ENCODE data around the gene SLC9A3. TPM values are rescaled to one million over a fixed set of nuclear protein-coding genes. Genes with fewer than 3 reads are reported as not detected.

Gene SLC9A3
- total and polyA plus RNA-seq, 2 donors: 1.3 to 1.9 TPM

DNA sequence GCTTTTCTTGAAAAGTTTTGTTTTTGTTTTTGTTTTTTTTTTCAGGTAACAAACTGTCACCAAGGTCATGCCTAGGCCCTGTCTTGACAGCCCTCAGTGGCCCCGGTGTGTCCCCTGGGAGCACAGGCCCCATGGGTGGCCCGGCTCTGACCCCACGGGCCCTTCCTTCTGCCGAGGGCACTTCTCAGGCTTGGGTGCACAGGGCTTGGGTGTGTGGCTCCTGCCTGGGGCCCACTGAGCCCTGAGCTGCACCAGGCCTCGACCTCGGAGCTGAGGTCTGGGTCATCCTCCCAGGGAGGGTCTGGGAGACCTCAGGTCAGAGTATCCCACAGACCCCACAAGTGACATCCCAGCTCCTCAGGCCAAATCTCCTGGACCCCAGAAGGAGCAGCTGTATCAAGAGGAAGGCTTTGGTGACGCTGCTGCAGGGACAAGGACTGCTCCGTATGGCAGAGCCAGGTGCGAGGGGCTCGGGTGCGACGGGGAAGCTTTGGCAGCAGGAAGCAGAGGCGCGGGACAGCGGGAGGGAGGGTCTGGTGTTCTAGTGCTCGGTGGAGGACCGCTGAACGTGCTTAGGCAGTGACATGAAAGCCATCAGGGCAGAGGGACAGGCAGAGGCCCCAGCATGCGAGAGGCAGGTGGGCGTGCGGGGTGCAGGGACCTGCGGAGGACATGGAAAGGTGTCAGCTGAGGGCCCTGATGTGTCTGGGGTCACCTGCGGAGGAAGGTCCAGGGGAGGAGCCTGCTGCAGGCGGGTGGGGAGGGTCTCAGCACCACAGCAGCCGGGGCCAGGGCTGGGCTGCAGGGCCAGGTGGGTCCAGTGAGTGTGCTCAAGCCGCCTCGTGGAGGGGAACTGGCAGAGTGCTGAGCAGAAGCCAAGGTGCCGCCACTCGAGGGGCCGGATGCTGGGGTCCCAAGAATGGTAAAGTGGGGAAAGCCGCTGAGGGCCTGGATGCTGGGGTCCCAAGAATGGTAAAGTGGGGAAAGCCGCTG, 18.4 kb upstream of the SLC9A3 start:
- Histone ChIP-seq H3K27me3 (ENCODE audit: control insufficient read depth in 2 of 2, insufficient read depth in 1 of 2, low read length in 1 of 2) (peaks cover 0 to 38% of the 10 kb centered on the region in 2 donors), H3K4me1 (ENCODE audit: control insufficient read depth in 2 of 2, insufficient read depth in 2 of 2, low read length in 2 of 2) (peaks cover 0 to 13% of the 10 kb centered on the region in 2 donors), H3K4me3 (ENCODE audit: low read length in 2 of 2) (no peak overlapping the region), H3K9me3 (ENCODE audit: control insufficient read depth in 2 of 2, insufficient read depth in 1 of 2, low read length in 1 of 2) (no peaks in the 10 kb centered on the region), H3K27ac (ENCODE audit: low read depth in 1 of 2, low read length in 1 of 2) (no peak overlapping the region), H3K36me3 (ENCODE audit: control insufficient read depth in 2 of 2, insufficient read depth in 2 of 2, low read length in 1 of 2) (no peaks in the 10 kb centered on the region)
- no peak for DNase-seq (ENCODE audit: low read depth in 6 of 9, low spot score in 9 of 9)
- 90% methylated on average over 32 of the region's 32 CpGs for WGBS

DNA sequence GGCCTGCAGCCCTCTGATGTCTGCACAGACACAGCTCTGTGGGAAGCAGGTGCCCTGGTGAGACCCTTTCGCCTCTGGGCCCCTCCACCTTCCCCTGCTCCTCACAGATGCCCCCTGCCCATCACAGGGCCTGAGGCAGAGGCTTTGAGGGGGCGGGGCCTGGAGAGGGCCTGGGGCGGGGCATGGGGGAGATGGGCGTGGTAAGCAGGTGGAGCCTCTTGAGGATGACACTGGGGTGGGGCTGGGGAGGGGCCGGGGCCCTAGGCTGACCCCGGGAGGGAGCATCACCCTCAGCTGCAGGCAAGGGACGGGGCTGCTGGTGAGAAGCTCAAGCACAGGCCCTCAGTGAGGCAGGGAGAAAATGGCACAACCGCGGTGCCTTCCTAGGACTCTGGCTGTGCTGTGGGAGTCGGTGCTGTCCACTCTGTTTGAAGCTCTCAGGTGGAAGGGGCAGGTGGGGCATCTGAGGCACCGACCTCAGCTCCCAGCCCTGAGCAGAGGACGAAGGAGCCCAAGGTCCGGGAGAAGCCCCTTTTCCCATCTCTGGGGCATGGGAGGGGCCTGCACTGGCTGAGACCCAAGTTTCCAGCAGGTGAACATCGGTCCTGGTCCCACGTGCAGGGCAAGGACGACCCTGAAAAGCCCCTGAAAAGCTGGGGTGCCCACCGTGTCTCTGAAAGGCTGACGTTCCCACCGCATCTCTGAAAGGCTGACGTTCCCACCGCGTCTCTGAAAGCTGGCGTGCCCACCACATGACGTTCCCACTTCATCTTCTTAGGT, 17.5 kb upstream of the SLC9A3 start:
- Histone ChIP-seq H3K4me1 (ENCODE audit: control insufficient read depth in 2 of 2, insufficient read depth in 2 of 2, low read length in 2 of 2) (peaks cover 0 to 13% of the 10 kb centered on the region in 2 donors), H3K27me3 (ENCODE audit: control insufficient read depth in 2 of 2, insufficient read depth in 1 of 2, low read length in 1 of 2) (peaks cover 0 to 36% of the 10 kb centered on the region in 2 donors), H3K4me3 (ENCODE audit: low read length in 2 of 2) (no peak overlapping the region), H3K27ac (ENCODE audit: low read depth in 1 of 2, low read length in 1 of 2) (no peak overlapping the region), H3K36me3 (ENCODE audit: control insufficient read depth in 2 of 2, insufficient read depth in 2 of 2, low read length in 1 of 2) (no peaks in the 10 kb centered on the region), H3K9me3 (ENCODE audit: control insufficient read depth in 2 of 2, insufficient read depth in 1 of 2, low read length in 1 of 2) (no peaks in the 10 kb centered on the region)
- DNase-seq (ENCODE audit: low read depth in 6 of 9, low spot score in 9 of 9): no peak
- WGBS: 85% methylated on average over 24 of the region's 24 CpGs

DNA sequence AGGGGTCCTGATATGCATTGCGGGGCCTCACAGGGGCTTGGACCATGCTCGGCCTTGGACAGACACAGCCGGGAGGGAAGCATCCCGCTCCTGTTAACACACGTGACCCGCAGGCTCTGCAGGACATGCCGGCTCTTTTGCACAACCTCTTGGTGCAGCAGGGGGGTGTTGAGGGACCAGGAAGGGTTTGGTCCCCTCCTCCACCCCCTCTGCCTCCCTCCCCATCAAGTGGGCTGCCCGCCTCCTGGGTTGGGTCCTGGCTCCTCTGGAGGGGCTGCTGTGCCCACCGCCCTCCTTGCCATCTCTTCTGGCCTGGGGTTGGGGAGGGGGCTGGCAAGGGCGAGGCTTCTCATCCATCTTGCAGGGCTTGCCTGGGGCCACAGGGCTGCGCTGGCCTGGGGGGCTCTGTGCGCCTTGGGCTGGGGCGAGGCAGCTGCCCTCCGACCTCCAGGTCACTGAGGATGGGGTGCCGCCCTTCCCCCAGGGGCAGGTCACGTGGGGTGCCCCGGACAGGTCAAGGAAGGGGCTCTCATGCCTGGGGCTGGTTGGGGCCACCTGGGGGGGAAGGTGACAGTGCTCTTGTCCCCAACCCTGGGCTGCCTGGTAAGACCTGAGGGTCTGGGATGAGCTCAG, 16.8 kb upstream of the SLC9A3 start:
- 93% methylated on average over 17 of the region's 17 CpGs for WGBS
- DNase-seq (ENCODE audit: low read depth in 6 of 9, low spot score in 9 of 9): no peak
- no peak overlapping the region for H3K27ac ChIP-seq (ENCODE audit: low read depth in 1 of 2, low read length in 1 of 2)
- peaks cover 0 to 13% of the 10 kb centered on the region in 2 donors for H3K4me1 ChIP-seq (ENCODE audit: control insufficient read depth in 2 of 2, insufficient read depth in 2 of 2, low read length in 2 of 2)
- no peaks in the 10 kb centered on the region for H3K9me3 ChIP-seq (ENCODE audit: control insufficient read depth in 2 of 2, insufficient read depth in 1 of 2, low read length in 1 of 2)
- no peak overlapping the region for H3K4me3 ChIP-seq (ENCODE audit: low read length in 2 of 2)
- peaks cover 0 to 36% of the 10 kb centered on the region in 2 donors for H3K27me3 ChIP-seq (ENCODE audit: control insufficient read depth in 2 of 2, insufficient read depth in 1 of 2, low read length in 1 of 2)
- no peaks in the 10 kb centered on the region for H3K36me3 ChIP-seq (ENCODE audit: control insufficient read depth in 2 of 2, insufficient read depth in 2 of 2, low read length in 1 of 2)

DNA sequence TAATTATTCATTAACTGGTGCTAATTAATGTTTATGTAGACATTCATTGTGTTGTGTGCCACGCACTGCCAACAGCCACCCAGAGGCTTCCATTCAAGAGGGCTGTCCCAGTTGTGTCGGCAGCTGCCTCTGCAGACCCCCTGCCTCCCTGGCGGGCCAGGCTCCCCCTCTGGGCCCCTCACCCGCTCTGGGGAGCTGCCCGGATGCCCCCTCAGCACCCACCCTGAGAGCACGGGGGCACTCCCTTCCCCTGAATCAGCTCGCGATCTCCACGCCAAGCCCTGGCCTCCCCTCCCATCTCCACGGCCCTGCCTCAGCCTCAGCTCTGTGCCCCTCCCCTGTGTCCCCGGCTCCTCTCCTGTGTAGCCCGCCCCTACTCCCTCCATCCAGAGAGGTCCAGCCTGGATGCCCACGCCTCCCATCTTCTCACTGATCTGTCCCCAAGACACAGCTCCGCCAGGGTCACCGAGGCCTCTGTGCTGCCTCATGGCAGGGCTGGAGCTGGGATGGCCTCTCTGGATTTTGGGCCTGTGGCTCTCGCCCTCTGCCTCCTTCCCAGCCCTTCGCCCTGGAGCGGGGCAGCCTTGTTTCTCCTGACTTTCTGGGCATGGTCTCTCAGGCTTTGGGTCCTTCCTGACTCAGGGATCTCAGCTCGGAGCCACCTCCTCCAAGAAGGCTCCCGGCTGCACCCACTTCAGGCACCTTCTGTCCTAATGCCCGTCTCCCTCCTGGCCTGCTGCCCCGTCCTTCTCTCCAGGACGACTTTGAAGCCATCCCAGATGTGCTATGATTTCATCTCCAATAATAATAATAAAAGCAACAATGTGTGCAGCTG, 16.0 kb upstream of the SLC9A3 start:
- DNase-seq (ENCODE audit: low read depth in 6 of 9, low spot score in 9 of 9): no peak

DNA sequence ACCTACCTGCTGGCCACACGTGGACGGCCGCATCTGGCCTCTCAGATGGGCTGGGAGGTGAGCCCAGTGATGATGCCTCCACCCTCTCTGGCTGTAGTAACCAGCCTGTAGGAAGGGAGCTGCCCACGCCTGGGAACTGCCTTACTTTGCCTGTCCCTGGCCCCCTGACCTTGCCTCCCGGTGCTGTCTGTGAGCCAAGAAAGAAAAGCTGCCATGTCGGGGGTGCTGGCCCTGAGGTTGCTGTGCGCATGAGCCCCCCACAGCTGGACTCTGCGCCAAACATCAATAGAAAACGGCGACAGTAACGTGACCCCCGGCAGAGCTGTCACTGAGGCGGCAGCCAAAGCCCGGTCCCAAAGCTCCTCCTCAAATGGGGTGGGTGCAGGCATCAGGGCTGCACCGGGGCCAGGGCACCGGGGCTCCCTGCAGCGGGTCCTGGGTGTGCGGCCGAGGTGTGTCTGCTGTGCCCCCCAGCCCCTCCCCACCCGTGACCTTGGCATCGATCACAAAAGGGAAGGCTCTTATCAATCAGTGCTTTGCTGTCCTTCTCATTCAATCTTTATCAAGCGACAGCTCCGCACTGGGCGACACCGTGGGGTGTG, 15.3 kb upstream of the SLC9A3 start:
- Histone ChIP-seq H3K9me3 (ENCODE audit: control insufficient read depth in 2 of 2, insufficient read depth in 1 of 2, low read length in 1 of 2) (no peaks in the 10 kb centered on the region), H3K27me3 (ENCODE audit: control insufficient read depth in 2 of 2, insufficient read depth in 1 of 2, low read length in 1 of 2) (peaks cover 0 to 44% of the 10 kb centered on the region in 2 donors), H3K36me3 (ENCODE audit: control insufficient read depth in 2 of 2, insufficient read depth in 2 of 2, low read length in 1 of 2) (no peaks in the 10 kb centered on the region), H3K4me3 (ENCODE audit: low read length in 2 of 2) (no peak overlapping the region), H3K27ac (ENCODE audit: low read depth in 1 of 2, low read length in 1 of 2) (no peak overlapping the region), H3K4me1 (ENCODE audit: control insufficient read depth in 2 of 2, insufficient read depth in 2 of 2, low read length in 2 of 2) (peaks cover 0 to 11% of the 10 kb centered on the region in 2 donors)
- no peak for DNase-seq (ENCODE audit: low read depth in 6 of 9, low spot score in 9 of 9)
- 76% methylated on average over 25 of the region's 25 CpGs for WGBS

More for the DNA sequence above, 16.0 kb upstream of the SLC9A3 start:
- peaks cover 0 to 13% of the 10 kb centered on the region in 2 donors for H3K4me1 ChIP-seq (ENCODE audit: control insufficient read depth in 2 of 2, insufficient read depth in 2 of 2, low read length in 2 of 2)
- H3K27me3 ChIP-seq (ENCODE audit: control insufficient read depth in 2 of 2, insufficient read depth in 1 of 2, low read length in 1 of 2): peaks cover 0 to 39% of the 10 kb centered on the region in 2 donors
- no peaks in the 10 kb centered on the region for H3K36me3 ChIP-seq (ENCODE audit: control insufficient read depth in 2 of 2, insufficient read depth in 2 of 2, low read length in 1 of 2)
- WGBS: 78% methylated on average over 23 of the region's 23 CpGs
- no peaks in the 10 kb centered on the region for H3K9me3 ChIP-seq (ENCODE audit: control insufficient read depth in 2 of 2, insufficient read depth in 1 of 2, low read length in 1 of 2)
- H3K4me3 ChIP-seq (ENCODE audit: low read length in 2 of 2): no peak overlapping the region
- H3K27ac ChIP-seq (ENCODE audit: low read depth in 1 of 2, low read length in 1 of 2): no peak overlapping the region

DNA sequence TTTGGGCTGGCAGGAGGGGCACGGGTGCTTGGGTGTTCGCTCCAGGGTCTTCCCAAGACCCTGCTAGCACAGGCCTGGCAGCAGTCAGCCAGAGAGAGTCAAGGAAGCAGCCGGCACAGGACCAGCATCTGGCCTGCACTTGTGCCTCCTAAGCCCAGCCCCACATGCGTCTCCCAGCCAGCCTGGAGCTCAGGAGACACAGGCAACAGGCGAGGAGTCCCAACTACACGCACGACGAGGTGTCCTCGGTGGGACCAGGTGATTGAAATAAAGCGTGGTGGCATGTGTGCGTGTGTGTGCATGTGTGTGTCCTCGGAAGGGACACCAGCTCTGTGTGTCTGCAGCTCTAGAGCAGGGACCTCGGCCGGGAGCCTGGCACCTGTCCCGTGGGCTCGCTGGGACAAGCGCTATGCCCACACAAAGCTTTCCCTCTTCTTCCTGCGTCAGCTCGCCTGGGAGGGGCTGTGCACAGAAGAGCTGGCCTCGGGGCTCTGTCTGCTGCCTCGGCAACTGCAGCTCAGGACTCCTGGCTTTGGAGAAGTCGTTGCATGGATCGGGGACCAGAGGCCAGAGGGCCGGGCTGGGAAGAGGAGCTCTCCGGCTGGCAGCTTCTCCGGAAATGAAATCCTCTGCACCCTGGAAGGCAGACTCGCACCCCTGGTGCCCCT, 14.7 kb upstream of the SLC9A3 start:
- H3K27me3 ChIP-seq (ENCODE audit: control insufficient read depth in 2 of 2, insufficient read depth in 1 of 2, low read length in 1 of 2): peaks cover 0 to 47% of the 10 kb centered on the region in 2 donors
- no peaks in the 10 kb centered on the region for H3K36me3 ChIP-seq (ENCODE audit: control insufficient read depth in 2 of 2, insufficient read depth in 2 of 2, low read length in 1 of 2)
- WGBS: 84% methylated on average over 27 of the region's 27 CpGs
- H3K9me3 ChIP-seq (ENCODE audit: control insufficient read depth in 2 of 2, insufficient read depth in 1 of 2, low read length in 1 of 2): no peaks in the 10 kb centered on the region
- no peak overlapping the region for H3K27ac ChIP-seq (ENCODE audit: low read depth in 1 of 2, low read length in 1 of 2)
- peaks cover 0 to 4% of the 10 kb centered on the region in 2 donors for H3K4me1 ChIP-seq (ENCODE audit: control insufficient read depth in 2 of 2, insufficient read depth in 2 of 2, low read length in 2 of 2)
- DNase-seq (ENCODE audit: low read depth in 6 of 9, low spot score in 9 of 9): no peak
- H3K4me3 ChIP-seq (ENCODE audit: low read length in 2 of 2): no peak overlapping the region

DNA sequence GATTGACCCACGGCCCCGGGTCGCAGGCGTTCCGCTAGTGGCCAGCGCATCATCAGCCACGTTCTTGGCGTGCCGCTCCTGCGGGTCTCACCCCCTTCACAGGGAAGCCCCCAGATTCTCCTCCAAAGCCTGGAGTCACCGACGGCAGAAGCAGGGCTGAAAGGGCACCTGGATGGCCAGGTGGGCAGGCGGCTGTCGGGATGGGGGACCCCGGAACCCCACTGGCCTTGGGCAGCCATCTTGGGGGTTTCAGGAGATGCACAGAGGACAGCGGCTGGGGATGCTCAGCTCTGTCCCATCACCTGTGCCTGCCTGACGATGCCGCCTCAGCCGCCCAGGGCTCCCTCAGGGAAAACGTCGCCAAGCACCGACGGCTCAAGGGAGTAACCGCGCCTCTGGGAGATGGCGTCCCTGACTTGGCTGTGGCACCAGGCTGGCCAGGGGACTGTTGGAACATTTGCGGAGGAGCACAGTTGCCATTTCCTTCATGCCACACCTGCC, 14.1 kb upstream of the SLC9A3 start:
- H3K4me3 ChIP-seq (ENCODE audit: low read length in 2 of 2): no peak overlapping the region
- no peak overlapping the region for H3K27ac ChIP-seq (ENCODE audit: low read depth in 1 of 2, low read length in 1 of 2)
- no peaks in the 10 kb centered on the region for H3K36me3 ChIP-seq (ENCODE audit: control insufficient read depth in 2 of 2, insufficient read depth in 2 of 2, low read length in 1 of 2)
- no peaks in the 10 kb centered on the region for H3K4me1 ChIP-seq (ENCODE audit: control insufficient read depth in 2 of 2, insufficient read depth in 2 of 2, low read length in 2 of 2)
- no peaks in the 10 kb centered on the region for H3K9me3 ChIP-seq (ENCODE audit: control insufficient read depth in 2 of 2, insufficient read depth in 1 of 2, low read length in 1 of 2)
- 94% methylated on average over 27 of the region's 27 CpGs for WGBS
- H3K27me3 ChIP-seq (ENCODE audit: control insufficient read depth in 2 of 2, insufficient read depth in 1 of 2, low read length in 1 of 2): peaks cover 0 to 49% of the 10 kb centered on the region in 2 donors
- no peak for DNase-seq (ENCODE audit: low read depth in 6 of 9, low spot score in 9 of 9)
